Activated CD8-positive, alpha-beta memory T cell treated with anti-CD3 and anti-CD28 coated beads for 4 hours (primary cell): ENCODE results near the gene IKZF3.
"Not testable (repeated sequence)": the region's sequence is repeated elsewhere in the genome, so short reads cannot be mapped to it uniquely, and the experiment has no call there.

ENCODE experiments used
- DNase-seq, 2 donors: peaks; one replicate each; pipeline ENCODE4 v3.0.0-alpha.2; 2020; ENCODE audit warnings: low read depth in 2 of 2

The IKZF3 gene

GRCh38 chr17:39855911-39856649 lies 8.0 kb downstream of the IKZF3 start:
- not testable (repeated sequence) for DNase-seq

- DNase-seq = no peak
These were observed 9.2 kb downstream of the IKZF3 start for GRCh38 chr17:39854909-39855308.

DNA sequence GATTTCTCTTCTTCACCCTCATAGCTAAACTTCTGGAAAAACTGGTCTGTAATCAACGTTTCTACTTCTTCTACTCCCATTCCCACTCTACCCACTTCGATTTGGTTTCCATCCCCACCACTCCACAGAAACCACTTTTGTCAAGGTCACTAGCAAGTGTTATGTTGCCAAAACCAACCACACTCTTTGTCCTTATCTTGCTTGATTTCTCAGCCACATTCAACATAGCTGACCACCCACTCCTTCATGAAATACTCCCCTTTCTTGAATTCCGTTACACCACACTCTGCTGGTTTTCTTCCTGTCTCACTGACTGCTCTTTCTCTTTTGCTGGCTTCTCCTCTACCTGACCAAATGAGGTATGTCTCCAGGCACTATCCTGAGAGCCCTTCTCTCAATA lies 11.9 kb downstream of the IKZF3 start:
- no peak for DNase-seq

GRCh38 chr17:39850186-39850585 lies 13.9 kb downstream of the IKZF3 start:
- DNase-seq = not testable (repeated sequence)

DNA sequence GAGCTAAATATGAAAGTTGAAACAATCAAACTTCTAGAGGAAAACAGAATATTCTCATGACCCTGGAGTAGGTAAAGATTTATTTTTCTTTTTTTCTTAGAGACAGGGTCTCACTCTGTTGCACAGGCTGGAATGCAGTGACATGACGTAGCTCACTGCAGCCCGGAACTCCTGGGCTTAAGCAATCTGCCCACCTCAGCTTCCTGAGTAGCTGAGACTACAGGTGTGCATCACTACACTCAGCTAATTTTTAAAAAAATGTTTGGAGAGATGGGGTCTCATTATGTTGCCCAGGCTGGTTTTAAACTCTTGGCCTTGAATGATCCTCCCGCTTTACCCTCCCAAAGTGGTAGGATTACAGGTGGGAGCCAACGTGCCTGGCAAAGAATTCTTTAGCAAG lies 15.5 kb downstream of the IKZF3 start:
- DNase-seq = no peak

GRCh38 chr17:39846205-39846604 lies 17.9 kb downstream of the IKZF3 start:
- DNase-seq = no peak

- DNase-seq = no peak
These were observed 18.9 kb downstream of the IKZF3 start for GRCh38 chr17:39845052-39845846.

- DNase-seq = no peak
These were observed 22.9 kb downstream of the IKZF3 start for GRCh38 chr17:39841134-39841683.

- DNase-seq = no peak
These were observed 25.3 kb downstream of the IKZF3 start for GRCh38 chr17:39838784-39839183.

- no peak for DNase-seq
These were observed 26.1 kb downstream of the IKZF3 start for GRCh38 chr17:39838057-39838456.

DNA sequence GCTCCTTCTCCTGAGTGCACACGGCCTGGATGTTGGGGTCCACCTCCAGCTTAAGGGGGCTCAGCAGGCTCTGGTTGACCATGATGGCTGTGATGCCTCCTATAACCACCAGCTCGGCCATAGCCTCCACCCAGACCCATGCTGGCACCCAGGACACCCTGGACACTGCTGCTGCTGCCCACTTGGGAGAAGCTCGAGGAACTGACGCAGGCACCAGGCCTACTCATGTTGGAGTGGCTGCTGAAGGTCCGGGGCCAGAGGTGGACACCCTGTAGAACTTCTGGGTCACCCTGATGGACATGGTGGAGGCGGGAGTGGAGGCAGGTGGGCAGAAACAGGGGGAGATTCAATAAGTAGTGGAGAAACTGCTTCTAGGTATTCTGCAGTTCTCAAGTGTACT lies 28.0 kb downstream of the IKZF3 start:
- no peak for DNase-seq

- no peak for DNase-seq
These were observed 28.9 kb downstream of the IKZF3 start for GRCh38 chr17:39835038-39835786.

GRCh38 chr17:39834017-39834416 lies 30.1 kb downstream of the IKZF3 start:
- DNase-seq = no peak

DNA sequence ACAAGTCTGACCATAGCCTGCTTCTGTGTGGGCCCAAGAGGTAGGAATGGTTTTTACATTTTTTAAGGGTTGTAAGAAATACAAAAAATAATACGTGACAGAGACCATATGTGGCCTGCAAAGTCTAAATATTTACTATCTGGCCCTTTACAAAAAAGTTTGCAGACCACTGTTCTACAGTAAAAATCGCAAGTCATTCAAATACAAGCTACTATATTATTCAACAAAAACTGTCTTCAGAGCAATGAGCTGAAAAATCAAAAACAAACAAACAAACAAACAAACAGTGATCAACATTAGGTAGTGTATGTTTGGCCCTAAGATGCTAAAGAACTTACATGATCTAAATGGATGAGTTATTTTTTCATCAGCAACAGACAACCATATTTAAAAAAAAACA lies 32.5 kb downstream of the IKZF3 start:
- DNase-seq = no peak

- DNase-seq = no peak
These were observed 35.7 kb downstream of the IKZF3 start for GRCh38 chr17:39828443-39828842.

- DNase-seq = no peak
These were observed 37.8 kb downstream of the IKZF3 start for GRCh38 chr17:39826334-39826733.

- DNase-seq = no peak
These were observed 40.6 kb downstream of the IKZF3 start for GRCh38 chr17:39823407-39824054.

DNA sequence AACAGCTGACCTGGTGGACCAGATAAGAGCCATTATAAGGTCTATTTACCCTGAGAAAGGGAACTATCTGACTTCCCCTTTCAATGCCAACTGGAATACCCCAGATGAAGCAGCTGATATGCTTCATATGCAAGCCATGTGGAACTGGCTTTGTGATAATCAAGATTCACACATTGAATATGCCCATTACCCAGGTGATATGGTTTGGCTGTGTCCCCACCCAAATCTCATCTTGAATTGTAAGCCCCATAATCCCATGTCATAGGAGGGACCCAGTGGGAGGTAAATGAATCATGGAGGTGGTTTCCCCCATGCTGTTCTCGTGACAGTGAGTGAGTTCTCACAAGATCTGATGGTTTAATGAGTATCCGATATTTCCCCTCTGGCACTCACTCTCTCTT lies 42.1 kb downstream of the IKZF3 start:
- no peak for DNase-seq

DNA sequence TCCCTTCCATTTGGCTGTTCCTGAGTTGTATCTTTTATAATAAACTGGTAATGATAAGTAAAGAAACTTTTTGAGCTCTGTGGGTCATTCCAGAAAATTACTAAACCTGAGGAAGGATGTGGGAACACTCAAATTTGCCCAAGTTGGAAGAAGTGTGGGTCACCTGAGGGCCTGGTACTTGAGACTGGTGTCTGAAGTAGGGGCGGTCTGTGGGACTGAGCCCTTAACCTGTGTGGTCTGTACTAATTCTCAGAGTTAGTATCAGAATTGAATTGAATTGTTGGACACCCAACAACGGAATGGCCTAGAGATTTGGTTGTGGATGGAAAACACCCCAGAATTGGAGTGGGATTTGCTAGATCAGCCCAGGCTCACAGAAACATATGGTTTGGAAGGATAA lies 43.1 kb downstream of the IKZF3 start:
- no peak for DNase-seq

DNA sequence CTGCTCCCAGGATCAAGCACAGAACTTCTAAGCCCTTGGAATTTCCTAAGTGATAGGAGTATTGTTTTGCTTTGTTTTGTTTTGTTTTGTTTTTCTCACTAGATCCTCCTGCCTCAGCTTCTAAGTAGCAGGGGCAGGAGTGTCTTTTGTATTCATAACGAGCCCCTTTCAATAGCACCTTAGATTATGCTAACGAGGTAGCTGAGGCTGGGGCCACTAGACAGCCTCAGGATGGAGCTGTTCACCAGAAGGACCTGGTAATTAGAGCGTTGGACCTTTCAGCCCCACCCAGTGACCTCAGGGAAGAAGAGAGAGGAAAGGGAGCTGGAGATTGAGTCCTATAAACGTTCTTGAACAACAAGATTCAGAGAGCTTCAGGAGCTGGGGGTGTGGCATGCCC lies 43.6 kb downstream of the IKZF3 start:
- DNase-seq = no peak

DNA sequence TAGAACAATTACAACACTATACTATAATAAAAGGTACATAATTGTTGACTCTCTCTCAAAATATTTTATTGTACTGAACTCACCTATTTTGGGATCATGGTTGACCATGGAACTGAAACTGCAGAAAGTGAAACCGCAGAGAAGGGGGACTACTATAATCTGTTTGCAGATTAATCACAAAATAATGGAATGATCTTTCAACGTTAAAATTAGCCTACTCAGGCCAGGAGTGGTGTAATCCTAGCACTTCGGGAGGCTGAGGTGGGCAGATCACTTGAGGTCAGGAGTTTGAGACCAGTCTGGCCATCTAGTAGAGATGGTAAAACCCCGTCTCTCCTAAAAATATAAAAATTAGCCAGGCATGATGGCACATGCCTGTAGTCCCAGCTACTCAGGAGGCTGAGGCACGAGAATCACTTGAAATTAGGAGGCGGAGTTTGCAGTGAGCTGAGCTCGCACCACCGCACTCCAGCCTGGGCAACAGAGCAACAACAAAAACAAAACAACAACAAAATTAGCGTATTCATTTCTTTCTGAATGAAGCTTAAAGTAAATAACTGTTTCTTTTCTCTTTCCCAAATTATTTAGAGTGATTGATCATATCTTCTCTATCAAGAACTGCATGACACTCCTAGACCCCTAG lies 45.6 kb downstream of the IKZF3 start:
- DNase-seq = no peak
